Endodermal cell (in vitro differentiated cells): ENCODE data around the gene ZNF556. TPM values are rescaled to one million over a fixed set of nuclear protein-coding genes. Genes with fewer than 3 reads are reported as not detected.

Experiments
- DNase-seq: peaks from one replicate; pipeline ENCODE4 v3.0.0-alpha.2; 2017
- H3K27ac ChIP-seq: 2 replicates; pipeline ENCODE4 v1.5.1; 2013; ENCODE audit warnings: mild to moderate bottlenecking, low read depth, low read length, moderate library complexity
- H3K27me3 ChIP-seq: 2 replicates; pipeline ENCODE4 v1.6.1; 2013; ENCODE audit warnings: mild to moderate bottlenecking, low read length, moderate library complexity; ENCODE audit not compliant: insufficient read depth, control insufficient read depth, poor library complexity, severe bottlenecking
- H3K36me3 ChIP-seq: 2 replicates; pipeline ENCODE4 v1.7.0; 2013; ENCODE audit warnings: mild to moderate bottlenecking, low read length, moderate library complexity; ENCODE audit not compliant: control insufficient read depth, insufficient read depth
- H3K4me1 ChIP-seq: one replicate; pipeline ENCODE4 v1.7.0; 2013; ENCODE audit warnings: low read length; ENCODE audit not compliant: control insufficient read depth, insufficient read depth
- H3K4me3 ChIP-seq: 2 replicates; pipeline ENCODE4 v1.5.1; 2013; ENCODE audit warnings: mild to moderate bottlenecking, low read length, moderate library complexity
- H3K9ac ChIP-seq: 2 replicates; pipeline ENCODE4 v1.6.1; 2013; ENCODE audit warnings: mild to moderate bottlenecking, low read length, moderate library complexity; ENCODE audit not compliant: poor library complexity, severe bottlenecking; ENCODE audit errors: extremely low read depth
- H3K9me3 ChIP-seq: 2 replicates; pipeline ENCODE4 v1.6.1; 2013; ENCODE audit warnings: mild to moderate bottlenecking, low read length, moderate library complexity; ENCODE audit not compliant: control insufficient read depth
- H3K27ac Mint-ChIP-seq: 2 replicates; pipeline ENCODE4 v1.8.0; 2020; ENCODE audit warnings: mixed read lengths
- H3K27me3 Mint-ChIP-seq: 2 replicates; pipeline ENCODE4 v1.8.0; 2021; ENCODE audit warnings: mild to moderate bottlenecking, mixed read lengths; ENCODE audit not compliant: insufficient read depth
- H3K36me3 Mint-ChIP-seq: 2 replicates; pipeline ENCODE4 v1.8.0; 2020; ENCODE audit warnings: low read depth, mixed read lengths
- H3K4me1 Mint-ChIP-seq: 2 replicates; pipeline ENCODE4 v1.8.0; 2020; ENCODE audit warnings: mixed read lengths
- H3K4me3 Mint-ChIP-seq: 2 replicates; pipeline ENCODE4 v1.8.0; 2020; ENCODE audit warnings: mild to moderate bottlenecking, moderate library complexity, mixed read lengths
- H3K9me3 Mint-ChIP-seq: 2 replicates; pipeline ENCODE4 v1.8.0; 2020; ENCODE audit warnings: mild to moderate bottlenecking, mixed read lengths
- CTCF ChIP-seq: fragments of 200-600 bp; sonication (generic); conservative IDR thresholded peaks from 2 replicates; pipeline ENCODE4 v1.5.0; 2021; ENCODE audit warnings: antibody characterized with exemption, mild to moderate bottlenecking
- WGBS, 2 experiments: methylation state at CpG; one replicate each; pipeline versions ENCODE4 v1.1.5 to v1.1.7; 2013; ENCODE audit warnings: missing lambda C conversion rate in 2 of 2, mixed read lengths in 1 of 2; ENCODE audit not compliant: insufficient coverage in 1 of 2, insufficient read length in 1 of 2; 5-methylcytosine and 5-hydroxymethylcytosine counted together
- total RNA-seq, 2 donors: library from RNA; stranded (reverse); fragmentation: NEBNext Ultra II Directional in 1 of 2; extraction: Animal tissue kit (Norgen Biotek cat#: 25700) in 1 of 2; gene quantifications; 2 replicates in 1 of 2; 3 replicates in 1 of 2; pipeline ENCODE4 v1.2.1, GENCODE V29; 2021

ZNF556 gene
- total RNA-seq, 2 donors from 2014 or later, result not detected

GRCh38 chr19:2845107-2845506 lies 22.0 kb upstream of the ZNF556 start:
- peaks cover 71% of the 10 kb centered on the region for H3K9me3 Mint-ChIP-seq
- Histone ChIP-seq H3K36me3 (peaks cover 24% of the 10 kb centered on the region), H3K9ac (no peak overlapping the region), H3K27me3 (no peaks in the 10 kb centered on the region), H3K9me3 (peaks cover 65% of the 10 kb centered on the region), H3K4me3 (peak overlapping the region; percentile 20), H3K4me1 (no peaks in the 10 kb centered on the region), H3K27ac (no peak overlapping the region)
- H3K27ac Mint-ChIP-seq, result no peak overlapping the region
- H3K36me3 Mint-ChIP-seq, result peaks cover 60% of the 10 kb centered on the region
- no peak overlapping the region for H3K4me3 Mint-ChIP-seq
- DNase-seq, result no peak
- peaks cover 5% of the 10 kb centered on the region for H3K4me1 Mint-ChIP-seq
- TF ChIP-seq CTCF, result no peak
- peaks cover 4% of the 10 kb centered on the region for H3K27me3 Mint-ChIP-seq
- 90 to 100% methylated on average over 1 to 2 of the region's 2 CpGs for WGBS, 2 experiments

GRCh38 chr19:2846180-2846894 lies 20.8 kb upstream of the ZNF556 start:
- Mint-ChIP-seq H3K4me1 (peaks cover 5% of the 10 kb centered on the region), H3K27ac (no peak overlapping the region), H3K36me3 (peaks cover 72% of the 10 kb centered on the region), H3K9me3 (peaks cover 74% of the 10 kb centered on the region), H3K4me3 (no peak overlapping the region), H3K27me3 (peaks cover 4% of the 10 kb centered on the region)
- Histone ChIP-seq H3K4me1 (no peaks in the 10 kb centered on the region), H3K27me3 (no peaks in the 10 kb centered on the region), H3K9me3 (peaks cover 77% of the 10 kb centered on the region), H3K36me3 (peaks cover 36% of the 10 kb centered on the region), H3K4me3 (no peak overlapping the region), H3K9ac (no peak overlapping the region), H3K27ac (no peak overlapping the region)
- WGBS, 2 experiments, result 97 to 98% methylated on average over 11 to 13 of the region's 13 CpGs
- no peak for TF ChIP-seq CTCF
- DNase-seq, result no peak

- H3K9me3 Mint-ChIP-seq, result peaks cover 82% of the 10 kb centered on the region
- Histone ChIP-seq H3K27ac (no peak overlapping the region), H3K36me3 (peaks cover 48% of the 10 kb centered on the region), H3K4me1 (no peaks in the 10 kb centered on the region), H3K27me3 (no peaks in the 10 kb centered on the region), H3K9me3 (peaks cover 89% of the 10 kb centered on the region), H3K4me3 (no peak overlapping the region), H3K9ac (no peak overlapping the region)
- DNase-seq, result no peak
- H3K36me3 Mint-ChIP-seq, result peaks cover 79% of the 10 kb centered on the region
- H3K27ac Mint-ChIP-seq, result no peak overlapping the region
- peaks cover under 1% of the 10 kb centered on the region for H3K4me1 Mint-ChIP-seq
- no peak for TF ChIP-seq CTCF
- WGBS, 2 experiments, result 97 to 98% methylated on average over 3 of the region's 3 CpGs
- H3K27me3 Mint-ChIP-seq, result no peaks in the 10 kb centered on the region
- H3K4me3 Mint-ChIP-seq, result no peak overlapping the region
These were observed 19.6 kb upstream of the ZNF556 start for GRCh38 chr19:2847507-2847906.
